Tibial nerve (tissue), 4 donors: ENCODE results near the gene GGCX.
"Not testable (repeated sequence)": the region's sequence is repeated elsewhere in the genome, so short reads cannot be mapped to it uniquely, and the experiment has no call there.

ENCODE experiments used
- CTCF ChIP-seq, 5 experiments: fragments of 200-600 bp in 3 of 5; fragments of 450-650 bp in 2 of 5; sonication (generic) in 3 of 5; IDR thresholded peaks; one replicate each; pipeline ENCODE4 v1.5.1; 2016 to 2019; ENCODE audit warnings: antibody characterized with exemption in 5 of 5, mild to moderate bottlenecking in 3 of 5, moderate library complexity in 2 of 5
- EP300 ChIP-seq, 2 donors: sonication (generic); formaldehyde crosslinking; IDR thresholded peaks; one replicate each; pipeline ENCODE4 v1.6.1; 2017; ENCODE audit warnings: antibody characterized with exemption in 2 of 2, mild to moderate bottlenecking in 1 of 2
- POLR2A ChIP-seq, 2 donors: fragments of 450-650 bp; IDR thresholded peaks; one replicate each; pipeline ENCODE4 v1.6.1; 2017; ENCODE audit warnings: antibody characterized with exemption in 2 of 2, mild to moderate bottlenecking in 2 of 2, moderate library complexity in 2 of 2

GRCh38 chr2:85592299-85592698, 31.0 kb upstream of the GGCX start:
- not testable (repeated sequence) for TF ChIP-seq CTCF, POLR2A, EP300 (IDR thresholded peaks at IDR 0.05)
